ENCODE data around the gene INSYN1.

DNA sequence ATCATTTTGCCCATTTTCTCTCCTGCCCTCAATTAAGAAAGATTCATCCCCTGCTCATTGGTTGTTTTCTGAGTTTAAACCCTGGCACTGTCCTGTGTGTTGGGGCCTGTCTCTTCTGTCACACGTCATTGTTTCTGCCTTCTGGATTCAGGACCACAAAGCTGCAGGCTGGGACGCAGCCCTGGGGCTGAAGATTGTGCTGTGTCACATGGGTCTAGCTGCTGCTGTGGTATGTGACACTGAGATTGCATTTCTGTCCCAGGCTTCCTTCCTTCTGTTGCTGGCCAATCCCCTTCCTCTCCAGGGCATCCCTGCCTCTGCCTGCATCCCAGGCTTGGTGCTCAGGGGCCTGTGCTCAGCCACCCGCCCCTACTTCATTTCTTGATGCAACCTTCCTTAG lies 28.9 kb downstream of the INSYN1 start:
- no peak for TF ChIP-seq POLR2A (IDR thresholded peaks at IDR 0.05)
- TF ChIP-seq, protein P1, sequence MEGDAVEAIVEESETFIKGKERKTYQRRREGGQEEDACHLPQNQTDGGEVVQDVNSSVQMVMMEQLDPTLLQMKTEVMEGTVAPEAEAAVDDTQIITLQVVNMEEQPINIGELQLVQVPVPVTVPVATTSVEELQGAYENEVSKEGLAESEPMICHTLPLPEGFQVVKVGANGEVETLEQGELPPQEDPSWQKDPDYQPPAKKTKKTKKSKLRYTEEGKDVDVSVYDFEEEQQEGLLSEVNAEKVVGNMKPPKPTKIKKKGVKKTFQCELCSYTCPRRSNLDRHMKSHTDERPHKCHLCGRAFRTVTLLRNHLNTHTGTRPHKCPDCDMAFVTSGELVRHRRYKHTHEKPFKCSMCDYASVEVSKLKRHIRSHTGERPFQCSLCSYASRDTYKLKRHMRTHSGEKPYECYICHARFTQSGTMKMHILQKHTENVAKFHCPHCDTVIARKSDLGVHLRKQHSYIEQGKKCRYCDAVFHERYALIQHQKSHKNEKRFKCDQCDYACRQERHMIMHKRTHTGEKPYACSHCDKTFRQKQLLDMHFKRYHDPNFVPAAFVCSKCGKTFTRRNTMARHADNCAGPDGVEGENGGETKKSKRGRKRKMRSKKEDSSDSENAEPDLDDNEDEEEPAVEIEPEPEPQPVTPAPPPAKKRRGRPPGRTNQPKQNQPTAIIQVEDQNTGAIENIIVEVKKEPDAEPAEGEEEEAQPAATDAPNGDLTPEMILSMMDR (IDR thresholded peaks at IDR 0.05), result no peak
